ENCODE results near the gene STAB2. TPM values are rescaled to one million over a fixed set of nuclear protein-coding genes. Genes with fewer than 3 reads are reported as not detected.

STAB2 gene
- total RNA-seq, 2 donors from 2014 or later, result not detected

GRCh38 chr12:103798586-103798985 is 211.5 kb downstream of the STAB2 start:
- peak; percentile 32 for DNase-seq
- TF ChIP-seq CTCF (conservative IDR thresholded peaks at IDR 0.05), result no peak
- H3K27me3 ChIP-seq (ENCODE audit: control insufficient read depth, insufficient read depth, low read length, poor library complexity, severe bottlenecking), result no peaks in the 10 kb centered on the region
- Mint-ChIP-seq H3K4me1 (no peaks in the 10 kb centered on the region), H3K27me3 (ENCODE audit: insufficient read depth) (no peaks in the 10 kb centered on the region), H3K27ac (no peak overlapping the region), H3K4me3 (no peak overlapping the region), H3K9me3 (no peaks in the 10 kb centered on the region), H3K36me3 (ENCODE audit: low read depth) (peaks cover 63% of the 10 kb centered on the region)
- peaks cover 83% of the 10 kb centered on the region for H3K36me3 ChIP-seq (ENCODE audit: control insufficient read depth, insufficient read depth, low read length)
- 98 to 100% methylated on average over 3 to 4 of the region's 4 CpGs for WGBS, 2 experiments (ENCODE audit: insufficient coverage in 1 of 2, insufficient read length in 1 of 2)
- H3K9ac ChIP-seq (ENCODE audit: extremely low read depth, low read length, poor library complexity, severe bottlenecking), result no peak overlapping the region
- H3K27ac ChIP-seq (ENCODE audit: low read depth, low read length), result no peak overlapping the region
- no peaks in the 10 kb centered on the region for H3K9me3 ChIP-seq (ENCODE audit: control insufficient read depth, low read length)
- no peaks in the 10 kb centered on the region for H3K4me1 ChIP-seq (ENCODE audit: control insufficient read depth, insufficient read depth, low read length)
- no peak overlapping the region for H3K4me3 ChIP-seq (ENCODE audit: low read length)

- Mint-ChIP-seq H3K4me1 (peaks cover 4% of the 10 kb centered on the region), H3K27me3 (ENCODE audit: insufficient read depth) (no peaks in the 10 kb centered on the region), H3K4me3 (no peak overlapping the region), H3K27ac (no peak overlapping the region), H3K36me3 (ENCODE audit: low read depth) (peaks cover 60% of the 10 kb centered on the region), H3K9me3 (no peaks in the 10 kb centered on the region)
- 94 to 100% methylated on average over 4 of the region's 4 CpGs for WGBS, 2 experiments (ENCODE audit: insufficient coverage in 1 of 2, insufficient read length in 1 of 2)
- Histone ChIP-seq H3K27ac (ENCODE audit: low read depth, low read length) (no peak overlapping the region), H3K4me3 (ENCODE audit: low read length) (no peak overlapping the region), H3K9ac (ENCODE audit: extremely low read depth, low read length, poor library complexity, severe bottlenecking) (no peak overlapping the region), H3K9me3 (ENCODE audit: control insufficient read depth, low read length) (no peaks in the 10 kb centered on the region), H3K36me3 (ENCODE audit: control insufficient read depth, insufficient read depth, low read length) (peaks cover 77% of the 10 kb centered on the region), H3K27me3 (ENCODE audit: control insufficient read depth, insufficient read depth, low read length, poor library complexity, severe bottlenecking) (no peaks in the 10 kb centered on the region), H3K4me1 (ENCODE audit: control insufficient read depth, insufficient read depth, low read length) (no peaks in the 10 kb centered on the region)
- peak; percentile 30 for DNase-seq
- no peak for TF ChIP-seq CTCF (conservative IDR thresholded peaks at IDR 0.05)
These were observed 212.4 kb downstream of the STAB2 start for GRCh38 chr12:103799504-103799856.

GRCh38 chr12:103799857-103800771 is 213.0 kb downstream of the STAB2 start:
- H3K36me3 Mint-ChIP-seq (ENCODE audit: low read depth), result peaks cover 60% of the 10 kb centered on the region

More at GRCh38 chr12:103799857-103800771, 213.0 kb downstream of the STAB2 start:
- Mint-ChIP-seq H3K27ac (no peak overlapping the region), H3K4me1 (peaks cover 8% of the 10 kb centered on the region), H3K27me3 (ENCODE audit: insufficient read depth) (no peaks in the 10 kb centered on the region), H3K9me3 (no peaks in the 10 kb centered on the region), H3K4me3 (no peak overlapping the region)
- no peak for TF ChIP-seq CTCF (conservative IDR thresholded peaks at IDR 0.05)
- Histone ChIP-seq H3K27ac (ENCODE audit: low read depth, low read length) (no peak overlapping the region), H3K4me3 (ENCODE audit: low read length) (no peak overlapping the region), H3K9me3 (ENCODE audit: control insufficient read depth, low read length) (no peaks in the 10 kb centered on the region), H3K36me3 (ENCODE audit: control insufficient read depth, insufficient read depth, low read length) (peaks cover 71% of the 10 kb centered on the region), H3K4me1 (ENCODE audit: control insufficient read depth, insufficient read depth, low read length) (no peaks in the 10 kb centered on the region), H3K27me3 (ENCODE audit: control insufficient read depth, insufficient read depth, low read length, poor library complexity, severe bottlenecking) (no peaks in the 10 kb centered on the region), H3K9ac (ENCODE audit: extremely low read depth, low read length, poor library complexity, severe bottlenecking) (no peak overlapping the region)
- DNase-seq, result peak; percentile 38
- 90 to 93% methylated on average over 10 to 16 of the region's 16 CpGs for WGBS, 2 experiments (ENCODE audit: insufficient coverage in 1 of 2, insufficient read length in 1 of 2)

All from endodermal cell (in vitro differentiated cells).